GM21515 (cell line): ENCODE data around the gene ALK.

ENCODE experiments used
- ATAC-seq: cut with Tn5 transposase; IDR thresholded peaks from one replicate; pipeline ENCODE4 v1.9.1; 2021; ENCODE audit not compliant: unreplicated experiment

Gene ALK

DNA sequence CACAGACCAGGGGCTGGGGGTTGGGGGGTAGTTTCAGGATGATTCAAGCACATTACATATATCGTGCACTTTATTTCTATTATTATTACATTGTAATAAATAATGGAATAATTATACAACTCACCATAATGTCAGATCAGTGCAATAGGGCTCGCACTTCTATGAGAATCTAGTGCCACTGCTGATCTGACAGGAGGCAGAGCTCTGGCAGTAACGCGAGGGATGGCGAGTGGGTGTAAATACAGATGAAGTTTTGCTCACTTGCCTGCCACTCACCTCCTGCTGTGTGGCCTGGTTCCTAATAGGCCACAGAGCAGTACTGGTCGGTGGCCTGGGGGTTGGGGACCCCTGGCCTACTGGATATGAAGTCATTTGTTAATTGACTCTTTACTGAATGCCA, 615.6 kb downstream of the ALK start:
- no peak for ATAC-seq

- ATAC-seq, result no peak
Measured at GRCh38 chr2:29304399-29305060, 616.9 kb downstream of the ALK start.

GRCh38 chr2:29296585-29296984, 624.8 kb downstream of the ALK start:
- ATAC-seq, result no peak

DNA sequence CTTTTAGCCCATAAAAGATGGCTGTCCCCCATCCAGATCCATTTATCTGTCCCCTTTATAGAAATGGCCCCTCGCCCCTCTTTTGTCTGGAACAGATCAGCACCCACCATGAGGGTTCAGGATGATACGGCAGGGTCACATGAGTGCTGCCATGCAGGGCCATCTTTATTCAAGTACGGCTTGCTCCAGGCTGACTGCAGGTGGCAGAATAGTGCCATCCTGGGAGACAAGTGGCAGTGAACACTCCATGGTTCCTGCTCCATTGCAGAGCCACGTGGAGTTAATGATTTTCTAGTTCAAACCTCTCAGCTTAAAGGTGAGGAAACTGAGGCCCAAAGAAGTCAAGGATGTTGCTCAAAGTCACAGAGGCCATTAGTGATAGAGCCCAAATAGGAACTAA, 625.5 kb downstream of the ALK start:
- ATAC-seq, result no peak

GRCh38 chr2:29293830-29294438, 627.5 kb downstream of the ALK start:
- no peak for ATAC-seq

DNA sequence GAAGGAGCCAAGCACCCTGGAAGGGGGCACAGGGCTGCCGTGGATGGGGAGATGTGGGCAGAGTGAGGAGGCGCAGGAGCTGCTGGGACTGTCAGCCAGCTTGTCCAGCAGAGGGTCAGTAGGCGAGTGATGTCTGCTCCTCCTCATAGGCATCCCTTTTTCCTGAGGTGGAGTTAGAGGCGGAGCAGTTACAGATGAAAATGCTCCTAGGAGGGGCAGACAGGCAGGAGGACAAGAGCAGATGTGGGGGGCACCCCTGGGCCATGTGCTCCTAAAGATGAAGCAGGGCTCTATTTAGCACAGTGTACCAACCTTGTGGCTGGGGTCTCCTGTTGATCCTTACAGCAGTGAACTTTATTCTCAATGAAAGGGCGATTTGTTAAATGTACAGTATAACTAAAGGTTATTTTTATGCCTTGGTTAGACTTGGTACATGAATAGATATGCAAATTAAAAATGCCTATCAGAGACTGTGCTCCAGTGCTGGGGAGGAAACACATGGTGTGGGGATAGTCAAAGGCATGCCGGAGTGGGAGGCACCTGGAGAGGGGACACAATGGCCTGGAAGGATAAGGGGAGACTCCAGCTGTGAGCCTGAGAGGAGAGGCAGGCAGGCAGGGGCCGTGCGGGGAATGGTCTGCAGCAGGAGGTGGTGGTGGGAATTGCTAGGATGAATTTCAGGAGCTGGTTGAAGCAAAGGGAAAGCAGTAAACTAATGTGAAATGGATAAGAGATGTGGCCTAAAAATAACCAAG, 630.9 kb downstream of the ALK start:
- ATAC-seq, result no peak

- ATAC-seq, result no peak
Measured at GRCh38 chr2:29284671-29285070, 636.7 kb downstream of the ALK start.

- no peak for ATAC-seq
Measured at GRCh38 chr2:29281916-29282247, 639.5 kb downstream of the ALK start.

DNA sequence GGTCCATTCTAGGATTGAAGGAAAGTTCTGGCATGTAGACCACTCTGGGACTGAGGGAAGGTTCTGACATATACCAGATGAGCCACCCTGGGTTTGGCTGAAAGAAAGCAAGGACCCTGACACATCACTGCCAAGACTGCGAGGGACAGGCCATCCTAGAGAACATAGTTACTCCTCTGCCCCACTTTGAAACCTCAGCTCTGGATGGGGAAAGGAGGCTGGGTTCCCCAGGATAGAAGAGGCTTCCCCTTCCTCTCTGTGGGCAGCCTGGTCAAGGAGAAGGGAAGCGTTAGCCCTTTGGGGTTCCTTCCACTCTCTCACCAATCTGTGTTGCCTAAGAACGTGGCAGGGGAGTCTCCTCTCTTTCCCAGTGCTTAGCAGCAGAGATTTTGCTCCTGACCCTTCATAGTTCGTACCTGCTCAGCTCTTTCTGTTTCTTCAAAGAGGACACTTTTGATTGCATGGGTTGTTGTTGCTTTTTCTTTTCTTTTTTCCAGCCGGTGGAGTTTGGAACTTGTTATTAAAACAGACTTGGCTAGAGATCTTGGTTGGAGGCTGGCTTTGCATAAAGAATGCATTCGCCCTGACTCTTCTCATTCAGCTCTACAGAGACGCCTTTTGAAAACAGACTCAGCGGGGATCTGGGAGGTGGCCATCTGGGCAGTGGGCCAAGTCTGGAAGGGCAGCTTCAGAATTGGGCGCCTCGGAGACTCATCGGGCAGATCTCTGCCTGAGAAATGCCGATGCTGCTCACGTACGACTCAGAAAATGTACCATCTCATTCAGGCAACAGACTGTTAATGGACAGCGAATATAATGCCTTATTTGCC, 640.1 kb downstream of the ALK start:
- no peak for ATAC-seq

GRCh38 chr2:29278966-29279365, 642.4 kb downstream of the ALK start:
- ATAC-seq, result no peak

DNA sequence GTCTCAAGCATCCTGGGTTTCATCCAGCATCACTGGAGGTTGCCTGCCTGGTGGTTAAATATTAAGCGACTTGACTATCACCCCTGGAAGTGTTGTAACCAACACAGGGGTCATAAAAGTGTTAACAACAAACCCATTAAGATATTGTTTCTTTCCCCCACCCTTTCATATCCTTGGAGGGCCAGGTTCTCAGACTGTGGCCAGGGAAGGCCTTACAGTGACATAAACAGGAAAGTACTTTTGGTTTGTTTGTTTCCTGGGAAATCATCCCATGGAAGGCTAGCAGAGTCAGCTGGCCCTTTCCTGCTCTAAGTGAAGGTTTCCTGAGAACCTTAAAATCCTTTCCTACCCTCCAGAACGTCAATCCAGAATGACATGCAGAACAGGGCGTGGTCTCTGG, 645.2 kb downstream of the ALK start:
- no peak for ATAC-seq

DNA sequence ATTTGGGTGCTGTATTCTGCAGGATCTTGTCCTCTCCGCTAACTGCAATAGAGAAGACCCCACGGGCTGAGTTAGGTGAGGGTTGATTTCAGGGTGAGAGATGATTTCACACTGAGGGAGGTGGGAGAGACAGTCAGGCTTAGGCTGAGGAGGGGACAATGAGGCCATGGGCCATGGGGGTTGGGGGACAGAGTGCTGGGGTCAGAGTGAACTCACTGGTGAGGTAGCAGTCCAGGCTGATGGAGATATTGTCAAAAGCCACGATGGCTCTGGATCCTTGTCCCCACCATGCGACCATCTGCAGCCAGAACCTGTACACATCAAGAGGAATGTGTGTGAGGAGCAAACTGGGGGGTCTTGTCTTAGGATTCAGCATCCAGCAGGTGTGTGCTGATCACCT, 646.2 kb downstream of the ALK start:
- no peak for ATAC-seq

DNA sequence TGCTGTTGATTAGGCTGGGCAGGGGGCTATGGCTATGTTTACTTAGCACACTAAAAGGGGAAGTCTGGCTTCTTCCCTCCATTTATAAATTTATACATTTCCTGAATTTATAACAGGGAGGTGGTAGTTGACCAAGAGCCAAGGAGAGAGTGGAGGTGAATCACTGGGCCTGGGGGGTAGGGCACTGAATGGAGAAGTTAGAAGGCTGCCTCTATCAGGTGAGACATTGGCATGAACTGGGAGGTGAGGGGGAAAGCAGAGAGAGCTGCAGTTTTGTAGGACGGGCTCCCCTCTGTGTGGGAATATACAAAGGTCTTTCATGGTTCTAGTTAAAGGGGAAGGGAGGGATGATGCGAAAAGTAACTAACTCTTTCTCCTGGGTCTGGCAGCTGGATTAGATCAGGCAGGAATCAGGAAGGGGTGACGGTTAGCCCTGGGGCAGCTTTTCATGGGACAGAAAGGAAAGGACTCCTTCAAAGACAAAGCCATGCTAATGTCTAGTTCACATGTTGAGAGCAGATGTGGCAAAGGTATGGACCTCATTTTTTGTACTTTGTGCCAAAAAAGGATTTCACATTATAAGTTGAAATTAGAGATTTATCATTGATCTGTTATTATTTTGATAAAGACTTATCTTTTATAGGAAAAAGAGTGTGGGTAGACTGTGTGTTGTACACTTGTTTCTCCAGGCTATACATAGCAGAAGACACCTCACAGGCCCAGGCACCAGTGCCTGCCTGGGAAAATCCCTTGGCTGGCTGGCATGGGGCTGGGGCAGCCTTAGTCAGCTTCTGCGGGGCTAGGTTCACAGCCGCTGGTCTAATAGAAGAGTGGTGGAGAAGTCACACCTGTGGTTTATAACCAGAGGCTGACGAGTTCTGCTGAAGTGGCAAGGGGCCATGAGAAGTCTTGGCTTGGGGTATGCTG, 647.4 kb downstream of the ALK start:
- no peak for ATAC-seq

DNA sequence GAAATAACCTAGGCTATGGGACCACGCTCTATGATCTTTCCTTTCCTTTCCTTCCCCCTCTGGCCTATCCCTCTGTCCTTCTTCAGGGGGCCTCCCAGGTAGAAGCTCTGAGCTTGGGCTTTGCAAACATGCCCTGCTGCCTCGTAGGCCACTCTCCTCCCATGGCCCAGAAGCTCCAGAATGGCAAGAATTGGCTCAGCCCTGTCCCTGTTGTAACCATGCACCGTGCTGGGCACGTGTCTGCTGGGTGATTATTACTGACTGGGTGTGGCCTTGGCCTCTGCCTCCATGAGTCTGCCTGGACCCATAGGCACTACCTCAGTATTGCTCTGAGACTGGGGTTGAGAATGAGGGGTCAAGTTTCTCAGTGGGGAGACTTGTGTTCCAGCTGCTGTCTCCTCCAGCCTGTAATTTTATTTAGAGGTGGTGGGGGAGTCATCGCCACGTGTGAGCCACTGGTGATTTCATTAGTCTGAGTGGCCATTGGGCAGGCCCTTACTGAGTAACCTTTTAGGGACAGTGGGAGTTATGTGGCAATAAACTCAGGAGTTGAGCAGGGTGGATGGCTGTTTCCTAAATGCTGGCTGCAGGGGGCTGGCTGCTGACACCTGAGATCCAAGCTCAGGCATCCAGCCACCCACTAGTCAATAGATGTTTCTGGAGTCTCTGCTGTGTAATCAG, 648.2 kb downstream of the ALK start:
- ATAC-seq, result no peak

DNA sequence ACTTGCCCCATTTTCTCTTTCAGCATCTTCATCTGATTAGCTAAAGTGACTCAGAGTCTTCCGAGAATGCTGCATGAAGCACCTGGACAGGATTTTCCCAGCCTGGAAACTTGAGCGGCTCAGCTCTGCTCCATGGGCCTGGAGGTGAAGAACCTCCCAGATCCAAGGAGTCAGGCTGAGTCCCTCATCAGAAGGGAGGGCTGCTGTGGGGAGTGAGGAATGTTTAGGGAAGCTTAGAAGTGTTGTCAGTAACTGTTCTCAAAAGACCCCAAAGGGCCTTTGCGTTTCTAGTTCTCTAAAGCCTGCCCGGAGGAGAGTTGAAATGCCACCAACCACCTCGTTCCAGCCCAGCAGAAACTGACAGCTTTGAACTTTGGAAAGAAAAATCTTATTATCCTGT, 649.1 kb downstream of the ALK start:
- no peak for ATAC-seq

DNA sequence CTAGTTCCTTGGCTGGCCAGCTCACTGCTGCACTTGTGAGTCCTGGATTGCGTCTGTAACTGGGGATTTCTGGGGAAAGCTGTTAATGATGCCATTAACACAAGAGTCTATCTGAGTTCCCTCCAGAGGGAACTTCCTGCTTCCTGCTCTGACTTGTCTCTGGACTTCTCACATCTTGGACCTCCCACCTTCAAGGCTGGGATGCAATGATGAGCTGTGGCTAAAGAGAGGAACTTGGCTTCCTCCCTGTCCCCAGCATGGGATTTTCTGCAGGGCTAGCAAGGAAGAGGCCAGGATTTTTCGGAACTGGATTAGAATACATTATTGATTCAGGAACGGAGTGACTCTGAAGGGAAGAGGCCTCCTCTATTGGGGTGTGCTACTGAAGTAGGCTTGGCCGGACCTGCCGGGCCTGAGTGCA, 650.7 kb downstream of the ALK start:
- ATAC-seq, result no peak

DNA sequence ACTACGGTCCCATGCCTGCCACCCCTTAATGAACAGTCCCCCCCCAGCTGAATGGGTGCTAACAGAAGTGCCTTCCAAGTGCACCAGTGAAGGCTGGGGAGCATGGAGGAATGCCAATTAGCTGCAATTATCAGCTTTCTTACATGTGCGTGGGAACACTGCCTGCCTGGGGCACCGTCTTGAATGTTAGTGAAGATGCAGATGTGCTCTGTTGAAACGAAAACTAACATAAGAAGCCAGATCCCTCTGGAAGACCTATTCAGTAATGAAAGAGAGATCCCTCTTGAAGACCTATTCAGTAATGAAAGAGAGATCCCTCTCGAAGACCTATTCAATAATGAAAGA, 651.6 kb downstream of the ALK start:
- no peak for ATAC-seq

DNA sequence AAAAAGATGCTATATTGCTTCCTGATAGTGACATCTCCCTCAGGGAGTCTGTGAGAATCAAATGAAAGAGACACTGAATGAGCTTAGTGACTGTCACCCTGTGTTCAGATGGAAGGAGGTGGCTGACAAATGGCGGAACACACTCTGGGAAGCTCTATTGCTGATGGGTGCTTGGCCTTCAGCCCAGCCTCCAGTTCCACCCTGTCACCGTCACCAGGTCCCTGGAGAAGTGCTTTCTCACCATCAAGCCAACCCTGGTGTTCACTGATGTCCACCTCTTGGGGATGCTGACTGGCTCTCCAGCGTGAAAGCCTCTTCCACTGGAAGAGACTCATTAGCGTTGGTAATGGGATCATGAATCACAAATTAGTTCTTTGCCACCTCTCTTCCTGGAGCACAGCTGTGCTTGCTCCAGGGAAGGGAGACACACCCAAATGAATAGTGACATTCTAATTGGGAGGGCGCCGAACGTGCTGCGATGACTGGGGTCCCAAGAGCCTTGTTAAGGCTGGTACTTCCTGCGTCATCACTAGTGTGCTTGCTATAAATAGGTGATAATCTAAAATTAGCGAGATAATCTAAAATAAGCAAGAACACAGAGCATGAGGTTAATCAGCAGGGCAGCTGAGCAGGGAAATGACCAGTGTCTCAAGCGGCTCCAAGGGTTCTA, 652.2 kb downstream of the ALK start:
- ATAC-seq, result no peak

GRCh38 chr2:29267720-29268119, 653.7 kb downstream of the ALK start:
- no peak for ATAC-seq

GRCh38 chr2:29263886-29264285, 657.5 kb downstream of the ALK start:
- no peak for ATAC-seq
